K562 (cell line): ENCODE data around the gene SAT2. TPM values are rescaled to one million over a fixed set of nuclear protein-coding genes. Genes with fewer than 3 reads are reported as not detected.

Experiments
- CBX8 ChIP-seq: fragments of 200-600 bp; sonication (generic); IDR thresholded peaks from 2 replicates; pipeline ENCODE4 v1.6.1; 2012; ENCODE audit warnings: borderline replicate concordance, mixed run types, low read depth, mild to moderate bottlenecking, moderate library complexity, mixed read lengths, low read length, control low read depth, inconsistent platforms; ENCODE audit not compliant: poor library complexity, severe bottlenecking; ENCODE audit errors: extremely low read depth
- CGGBP1 ChIP-seq: fragments of 250-450 bp; sonication (Bioruptor Pico); IDR thresholded peaks from 2 replicates; pipeline ENCODE4 v1.9.0; 2021; ENCODE audit warnings: mild to moderate bottlenecking
- CHD1 ChIP-seq: fragments of 200-600 bp; sonication (generic); IDR thresholded peaks from one replicate; pipeline ENCODE4 v1.6.1; 2012; ENCODE audit warnings: mild to moderate bottlenecking, moderate library complexity, low read length, inconsistent platforms
- CREB3L1 ChIP-seq: fragments of 450-650 bp; IDR thresholded peaks from 2 replicates; pipeline ENCODE4 v1.6.1; 2014; ENCODE audit warnings: low read depth, mild to moderate bottlenecking, moderate library complexity, borderline replicate concordance
- ETV5 ChIP-seq: sonication (generic); formaldehyde crosslinking; IDR thresholded peaks from 2 replicates; pipeline ENCODE4 v1.4.0; 2020; ENCODE audit warnings: low read depth, mild to moderate bottlenecking, missing genetic modification reagents
- FOXJ3 ChIP-seq: sonication (generic); formaldehyde crosslinking; IDR thresholded peaks from 2 replicates; pipeline ENCODE4 v1.4.0; 2020; ENCODE audit warnings: mild to moderate bottlenecking, missing genetic modification reagents
- FOXP4 ChIP-seq: sonication (generic); formaldehyde crosslinking; IDR thresholded peaks from 2 replicates; pipeline ENCODE4 v1.8.0; 2022; ENCODE audit warnings: mild to moderate bottlenecking, missing genetic modification reagents, borderline replicate concordance
- GABPB2 ChIP-seq: fragments of 250-450 bp; sonication (Bioruptor Pico); conservative IDR thresholded peaks from 2 replicates; pipeline ENCODE4 v1.5.1; 2021; ENCODE audit warnings: mild to moderate bottlenecking
- GATAD2A ChIP-seq: fragments of 450-650 bp; IDR thresholded peaks from 2 replicates; pipeline ENCODE4 v1.6.1; 2017
- GTF2B ChIP-seq: IDR thresholded peaks from 2 replicates; pipeline ENCODE4 v1.6.1; 2011; ENCODE audit not compliant: insufficient read length; ENCODE audit errors: extremely low read depth
- HMGN3 ChIP-seq: IDR thresholded peaks from 2 replicates; pipeline ENCODE4 v1.6.1; 2011; ENCODE audit warnings: borderline replicate concordance, low read depth, mild to moderate bottlenecking, mixed read lengths, low read length; ENCODE audit not compliant: insufficient read length; ENCODE audit errors: extremely low read depth
- HOMEZ ChIP-seq: fragments of 250-450 bp; sonication (Bioruptor Pico); IDR thresholded peaks from 2 replicates; pipeline ENCODE4 v1.4.0; 2020; ENCODE audit warnings: mild to moderate bottlenecking, moderate library complexity
- PCBP2 ChIP-seq: fragments of 200-400 bp; formaldehyde crosslinking; IDR thresholded peaks from 2 replicates; pipeline ENCODE4 v1.6.1; 2018; ENCODE audit warnings: low read length, low read depth, mild to moderate bottlenecking, moderate library complexity; ENCODE audit not compliant: poor library complexity, severe bottlenecking
- RHOXF2B ChIP-seq: fragments of 250-450 bp; sonication (Bioruptor Pico); conservative IDR thresholded peaks from 2 replicates; pipeline ENCODE4 v1.5.1; 2021
- SOX6 ChIP-seq: fragments of 450-650 bp; IDR thresholded peaks from 2 replicates; pipeline ENCODE4 v1.6.1; 2014; ENCODE audit warnings: mild to moderate bottlenecking
- ZNF280A ChIP-seq: fragments of 450-650 bp; IDR thresholded peaks from 2 replicates; pipeline ENCODE4 v1.6.1; 2018; ENCODE audit warnings: mild to moderate bottlenecking, low read depth; ENCODE audit not compliant: partially characterized antibody
- ZNF347 ChIP-seq: fragments of 450-650 bp; formaldehyde crosslinking; IDR thresholded peaks from 2 replicates; pipeline ENCODE4 v1.4.0; 2020; ENCODE audit warnings: low read depth, mild to moderate bottlenecking, moderate library complexity
- ZNF354B ChIP-seq: fragments of 250-450 bp; sonication (Bioruptor Pico); IDR thresholded peaks from 2 replicates; pipeline ENCODE4 v1.4.0; 2020
- ZNF75A ChIP-seq: fragments of 450-650 bp; formaldehyde crosslinking; IDR thresholded peaks from 2 replicates; pipeline ENCODE4 v1.4.0; 2020; ENCODE audit warnings: mild to moderate bottlenecking
- polyA plus RNA-seq, 8 experiments: library from polyadenylated mRNA; depleted of rRNA in 4 of 8; stranded (reverse) in 5 of 8; unstranded in 3 of 8; fragments of >200 nt; fragmentation: Nextera tagmentation in 2 of 8; fragmentation: Illumina TruSeq in 1 of 8; extraction: Ambion mirVana in 2 of 8; extraction: Trizol in 1 of 8; gene quantifications; 2 replicates each; pipeline versions ENCODE4 v1.2.1 to v1.2.3, GENCODE V29; 2011 to 2014; ENCODE audit warnings: inconsistent platforms in 1 of 8, missing spikeins in 1 of 8
- total RNA-seq, 7 experiments: library from RNA; depleted of rRNA in 6 of 7; stranded (reverse); fragments of >200 nt in 6 of 7; fragmentation: Illumina TruSeq in 2 of 7; extraction: Trizol in 2 of 7; gene quantifications; 2 replicates each; pipeline versions ENCODE4 v1.2.1 to v1.2.3, GENCODE V29; 2011 to 2021; ENCODE audit warnings: low replicate concordance in 1 of 7

The SAT2 gene
- total and polyA plus RNA-seq, 9 of the 15 experiments (the other 6 are each of a cell fraction or from before 2014, with no cell fraction given), result 2.0 to 8.0 (median 5.3) TPM

- TF ChIP-seq CBX8, result no peak
- no peak for TF ChIP-seq ETV5 (CRISPR knock-in tag)
- TF ChIP-seq ZNF347 (CRISPR knock-in tag), result no peak
- TF ChIP-seq CREB3L1, result no peak
- 0 out of 2 replicates have a peak, but pooled peaks have one; percentile 63 for TF ChIP-seq FOXP4
- no peak for TF ChIP-seq ZNF354B (CRISPR knock-in tag)
- TF ChIP-seq SOX6, result no peak
- no peak for TF ChIP-seq HMGN3
- TF ChIP-seq GATAD2A, result no peak
- no peak for TF ChIP-seq HOMEZ (CRISPR knock-in tag)
- no peak for TF ChIP-seq CHD1
- TF ChIP-seq CGGBP1 (CRISPR knock-in tag), result no peak
- no peak for TF ChIP-seq GTF2B
- TF ChIP-seq GABPB2, result no peak
- TF ChIP-seq RHOXF2B (CRISPR knock-in tag), result peak; percentile 71; the same call in 1 of the 2 replicates
- TF ChIP-seq FOXJ3, result no peak
- TF ChIP-seq PCBP2, result no peak
- TF ChIP-seq ZNF75A (CRISPR knock-in tag), result no peak
- TF ChIP-seq ZNF280A, result no peak
Measured at GRCh38 chr17:7579001-7579833, 48.4 kb downstream of the SAT2 start, which contains the start of gene CD68 (continued).
